WTC11 (cell line): ENCODE data around the gene NCAM2. TPM values are rescaled to one million over a fixed set of nuclear protein-coding genes. Genes with fewer than 3 reads are reported as not detected.

Source experiments
- ATAC-seq: fragments of 200-7000 bp; cut with Tn5 transposase; 2 replicates; pipeline ENCODE4 v1.10.0; 2021; ENCODE audit warnings: mild to moderate bottlenecking, moderate library complexity
- CTCF ChIA-PET: fragments of 300-600 bp; sonication (Branson Sonifier 250); formaldehyde crosslinking; loops from one replicate; lab custom pipeline; 2021; ENCODE audit warnings: antibody characterized with exemption; lab: Charles Lee
- POLR2A ChIA-PET: fragments of 350-600 bp; sonication (Branson Sonifier 250); formaldehyde crosslinking; loops from one replicate; lab custom pipeline; 2021; ENCODE audit warnings: antibody characterized with exemption; lab: Charles Lee
- DNase-seq: peaks from one replicate; pipeline ENCODE4 v3.0.0; 2021; ENCODE audit warnings: low spot score
- H3K27ac Mint-ChIP-seq: 2 replicates; pipeline ENCODE4 v1.8.0; 2021; ENCODE audit warnings: mixed read lengths
- H3K27me3 Mint-ChIP-seq: 2 replicates; pipeline ENCODE4 v1.8.0; 2021; ENCODE audit warnings: low read depth, mild to moderate bottlenecking, moderate library complexity, mixed read lengths
- H3K36me3 Mint-ChIP-seq: 2 replicates; pipeline ENCODE4 v1.8.0; 2021; ENCODE audit warnings: mixed read lengths
- H3K4me1 Mint-ChIP-seq: 2 replicates; pipeline ENCODE4 v1.8.0; 2022; ENCODE audit warnings: mixed read lengths
- H3K4me3 Mint-ChIP-seq: 2 replicates; pipeline ENCODE4 v1.8.0; 2021; ENCODE audit warnings: mild to moderate bottlenecking, moderate library complexity, mixed read lengths
- H3K9me3 Mint-ChIP-seq: 2 replicates; pipeline ENCODE4 v1.8.0; 2021; ENCODE audit warnings: mixed read lengths
- CBFB ChIP-seq: sonication (generic); formaldehyde crosslinking; IDR thresholded peaks from 2 replicates; pipeline ENCODE4 v1.8.1; 2022; ENCODE audit warnings: mild to moderate bottlenecking, low read depth, missing genetic modification reagents
- ETV6 ChIP-seq: sonication (generic); formaldehyde crosslinking; IDR thresholded peaks from 2 replicates; pipeline ENCODE4 v1.8.1; 2022; ENCODE audit warnings: mild to moderate bottlenecking, missing genetic modification reagents
- GTF2I ChIP-seq: fragments of 250-450 bp; sonication (Bioruptor Pico); conservative IDR thresholded peaks from 2 replicates; pipeline ENCODE4 v1.4.0; 2021; ENCODE audit warnings: mild to moderate bottlenecking
- SMAD3 ChIP-seq: sonication (generic); formaldehyde crosslinking; IDR thresholded peaks from 2 replicates; pipeline ENCODE4 v1.8.0; 2022; ENCODE audit warnings: missing genetic modification reagents, mild to moderate bottlenecking, borderline replicate concordance
- SOX15 ChIP-seq: fragments of 250-450 bp; sonication (Bioruptor Pico); IDR thresholded peaks from 2 replicates; pipeline ENCODE4 v1.9.0; 2021; ENCODE audit warnings: mild to moderate bottlenecking
- STAT6 ChIP-seq: sonication (generic); formaldehyde crosslinking; conservative IDR thresholded peaks from 2 replicates; pipeline ENCODE4 v1.8.1; 2023; ENCODE audit warnings: mild to moderate bottlenecking, low read depth, missing genetic modification reagents, moderate library complexity
- TEAD4 ChIP-seq: sonication (generic); formaldehyde crosslinking; IDR thresholded peaks from 2 replicates; pipeline ENCODE4 v1.8.0; 2022; ENCODE audit warnings: mild to moderate bottlenecking, missing genetic modification reagents
- ZNF121 ChIP-seq: sonication (generic); formaldehyde crosslinking; IDR thresholded peaks from 2 replicates; pipeline ENCODE4 v1.8.0; 2023; ENCODE audit warnings: missing genetic modification reagents
- ZNF138 ChIP-seq: sonication (generic); formaldehyde crosslinking; conservative IDR thresholded peaks from 2 replicates; pipeline ENCODE4 v1.8.1; 2022; ENCODE audit warnings: mild to moderate bottlenecking, moderate library complexity, missing genetic modification reagents
- total RNA-seq: library from RNA; stranded (reverse); gene quantifications from 3 replicates; pipeline ENCODE4 v1.2.3, GENCODE V29; 2021
- TF ChIP-seq, protein P1 (sequence below): sonication (generic); formaldehyde crosslinking; IDR thresholded peaks from 2 replicates; pipeline ENCODE4 v1.8.1; 2023; ENCODE audit warnings: mild to moderate bottlenecking, moderate library complexity, missing genetic modification reagents
- TF ChIP-seq, protein P2 (sequence below): sonication (generic); formaldehyde crosslinking; IDR thresholded peaks from 2 replicates; pipeline ENCODE4 v1.8.1; 2022; ENCODE audit warnings: mild to moderate bottlenecking, missing genetic modification reagents, moderate library complexity, borderline replicate concordance
- TF ChIP-seq, protein P3 (sequence below): fragments of 250-450 bp; sonication (Bioruptor Pico); conservative IDR thresholded peaks from 2 replicates; pipeline ENCODE4 v1.9.0; 2021; ENCODE audit warnings: mild to moderate bottlenecking
- TF ChIP-seq, protein P4 (sequence below): sonication (generic); formaldehyde crosslinking; IDR thresholded peaks from 2 replicates; pipeline ENCODE4 v1.8.0; 2023; ENCODE audit warnings: mild to moderate bottlenecking, missing genetic modification reagents
- TF ChIP-seq, protein P5 (sequence below): sonication (generic); formaldehyde crosslinking; IDR thresholded peaks from 2 replicates; pipeline ENCODE4 v1.8.1; 2023; ENCODE audit warnings: mild to moderate bottlenecking, missing genetic modification reagents
- TF ChIP-seq, protein P6 (sequence below): sonication (generic); formaldehyde crosslinking; IDR thresholded peaks from 2 replicates; pipeline ENCODE4 v1.8.1; 2023; ENCODE audit warnings: mild to moderate bottlenecking, missing genetic modification reagents

NCAM2 gene
- total RNA-seq, 1 experiment from 2014 or later, result 1.6 TPM

DNA sequence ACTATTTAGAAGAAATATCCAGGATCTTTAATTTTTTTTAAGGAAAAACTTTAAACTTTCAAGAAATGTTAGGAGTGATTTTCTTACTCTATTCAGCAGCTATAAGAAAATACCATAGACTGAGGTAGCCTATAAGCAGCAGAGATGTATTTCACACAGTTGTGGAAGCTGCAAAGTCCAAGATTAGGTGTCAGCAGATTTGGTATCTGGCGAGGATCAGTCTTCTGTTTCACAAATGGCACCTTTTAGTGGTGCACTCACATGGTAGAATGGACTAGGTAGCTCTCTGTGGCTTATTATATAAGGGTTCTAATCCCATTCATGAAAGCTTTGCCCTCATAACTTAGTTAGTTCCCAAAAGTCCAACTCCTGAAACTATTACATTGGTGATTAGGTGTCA, 207.4 kb downstream of the NCAM2 start (continued):
- TF ChIP-seq, protein P1, sequence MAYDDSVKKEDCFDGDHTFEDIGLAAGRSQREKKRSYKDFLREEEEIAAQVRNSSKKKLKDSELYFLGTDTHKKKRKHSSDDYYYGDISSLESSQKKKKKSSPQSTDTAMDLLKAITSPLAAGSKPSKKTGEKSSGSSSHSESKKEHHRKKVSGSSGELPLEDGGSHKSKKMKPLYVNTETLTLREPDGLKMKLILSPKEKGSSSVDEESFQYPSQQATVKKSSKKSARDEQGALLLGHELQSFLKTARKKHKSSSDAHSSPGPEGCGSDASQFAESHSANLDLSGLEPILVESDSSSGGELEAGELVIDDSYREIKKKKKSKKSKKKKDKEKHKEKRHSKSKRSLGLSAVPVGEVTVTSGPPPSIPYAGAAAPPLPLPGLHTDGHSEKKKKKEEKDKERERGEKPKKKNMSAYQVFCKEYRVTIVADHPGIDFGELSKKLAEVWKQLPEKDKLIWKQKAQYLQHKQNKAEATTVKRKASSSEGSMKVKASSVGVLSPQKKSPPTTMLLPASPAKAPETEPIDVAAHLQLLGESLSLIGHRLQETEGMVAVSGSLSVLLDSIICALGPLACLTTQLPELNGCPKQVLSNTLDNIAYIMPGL, result no peak

DNA sequence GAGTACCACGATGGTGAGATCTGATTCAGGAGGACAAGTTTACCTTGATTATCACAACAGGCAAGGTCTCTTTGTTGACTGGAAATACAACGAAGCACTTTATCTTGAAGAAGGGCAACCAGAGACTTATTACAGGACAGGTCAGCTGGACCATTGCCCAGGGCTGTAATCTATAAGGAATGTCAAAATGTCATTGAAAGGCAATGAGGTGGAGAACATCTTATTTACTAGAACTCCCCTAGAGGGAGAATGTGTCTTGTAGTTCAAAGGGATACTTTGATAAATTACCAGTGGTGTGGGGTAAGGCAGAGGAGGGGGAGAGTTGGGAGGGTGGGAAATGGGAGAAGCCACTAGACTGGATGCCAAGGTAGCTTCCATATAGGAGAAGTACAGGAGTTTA, 212.3 kb downstream of the NCAM2 start:
- CTCF ChIA-PET, result no interaction called here
- H3K4me1 Mint-ChIP-seq, result no peaks in the 10 kb centered on the region
- DNase-seq, result no peak
- H3K27ac Mint-ChIP-seq, result no peak overlapping the region
- no peaks in the 10 kb centered on the region for H3K9me3 Mint-ChIP-seq
- no peaks in the 10 kb centered on the region for H3K36me3 Mint-ChIP-seq
- no peak for TF ChIP-seq CBFB
- TF ChIP-seq, protein P2, sequence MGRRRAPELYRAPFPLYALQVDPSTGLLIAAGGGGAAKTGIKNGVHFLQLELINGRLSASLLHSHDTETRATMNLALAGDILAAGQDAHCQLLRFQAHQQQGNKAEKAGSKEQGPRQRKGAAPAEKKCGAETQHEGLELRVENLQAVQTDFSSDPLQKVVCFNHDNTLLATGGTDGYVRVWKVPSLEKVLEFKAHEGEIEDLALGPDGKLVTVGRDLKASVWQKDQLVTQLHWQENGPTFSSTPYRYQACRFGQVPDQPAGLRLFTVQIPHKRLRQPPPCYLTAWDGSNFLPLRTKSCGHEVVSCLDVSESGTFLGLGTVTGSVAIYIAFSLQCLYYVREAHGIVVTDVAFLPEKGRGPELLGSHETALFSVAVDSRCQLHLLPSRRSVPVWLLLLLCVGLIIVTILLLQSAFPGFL (CRISPR knock-in tag), result no peak
- TF ChIP-seq, protein P3, sequence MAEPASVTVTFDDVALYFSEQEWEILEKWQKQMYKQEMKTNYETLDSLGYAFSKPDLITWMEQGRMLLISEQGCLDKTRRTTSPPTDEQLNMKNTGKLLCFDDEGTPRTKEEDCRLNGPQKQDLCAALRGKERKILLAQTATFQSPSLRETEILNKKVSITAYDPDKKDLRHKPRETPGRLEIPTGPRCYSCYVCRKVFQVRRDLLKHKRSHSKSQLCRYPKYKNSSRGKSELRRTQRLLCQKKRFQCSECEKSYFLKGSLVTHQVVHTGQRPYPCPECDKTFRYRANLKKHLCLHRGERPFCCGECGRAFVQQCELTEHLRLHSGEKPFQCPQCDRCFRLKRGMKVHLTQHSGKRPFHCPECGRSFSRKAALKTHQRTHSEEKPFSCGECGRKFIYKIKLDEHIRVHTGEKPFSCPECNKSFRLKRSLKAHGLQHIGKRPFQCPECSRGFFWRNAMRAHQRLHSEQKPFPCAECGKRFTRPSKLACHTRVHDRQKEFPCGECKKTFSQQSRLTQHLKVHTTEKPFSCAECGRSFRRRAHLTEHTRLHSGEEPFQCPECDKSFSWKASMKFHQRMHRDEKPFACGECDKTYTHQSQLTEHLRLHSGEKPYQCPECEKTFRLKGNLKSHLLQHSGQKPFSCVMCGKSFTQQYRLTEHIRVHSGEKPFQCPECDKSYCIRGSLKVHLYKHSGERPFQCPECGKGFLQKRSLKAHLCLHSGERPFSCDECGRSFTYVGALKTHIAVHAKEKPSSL (CRISPR knock-in tag), result no peak
- no peak for TF ChIP-seq TEAD4 (CRISPR knock-in tag)
- no peak for TF ChIP-seq GTF2I
- no peak for TF ChIP-seq SMAD3 (CRISPR knock-in tag)
- TF ChIP-seq, protein P4, sequence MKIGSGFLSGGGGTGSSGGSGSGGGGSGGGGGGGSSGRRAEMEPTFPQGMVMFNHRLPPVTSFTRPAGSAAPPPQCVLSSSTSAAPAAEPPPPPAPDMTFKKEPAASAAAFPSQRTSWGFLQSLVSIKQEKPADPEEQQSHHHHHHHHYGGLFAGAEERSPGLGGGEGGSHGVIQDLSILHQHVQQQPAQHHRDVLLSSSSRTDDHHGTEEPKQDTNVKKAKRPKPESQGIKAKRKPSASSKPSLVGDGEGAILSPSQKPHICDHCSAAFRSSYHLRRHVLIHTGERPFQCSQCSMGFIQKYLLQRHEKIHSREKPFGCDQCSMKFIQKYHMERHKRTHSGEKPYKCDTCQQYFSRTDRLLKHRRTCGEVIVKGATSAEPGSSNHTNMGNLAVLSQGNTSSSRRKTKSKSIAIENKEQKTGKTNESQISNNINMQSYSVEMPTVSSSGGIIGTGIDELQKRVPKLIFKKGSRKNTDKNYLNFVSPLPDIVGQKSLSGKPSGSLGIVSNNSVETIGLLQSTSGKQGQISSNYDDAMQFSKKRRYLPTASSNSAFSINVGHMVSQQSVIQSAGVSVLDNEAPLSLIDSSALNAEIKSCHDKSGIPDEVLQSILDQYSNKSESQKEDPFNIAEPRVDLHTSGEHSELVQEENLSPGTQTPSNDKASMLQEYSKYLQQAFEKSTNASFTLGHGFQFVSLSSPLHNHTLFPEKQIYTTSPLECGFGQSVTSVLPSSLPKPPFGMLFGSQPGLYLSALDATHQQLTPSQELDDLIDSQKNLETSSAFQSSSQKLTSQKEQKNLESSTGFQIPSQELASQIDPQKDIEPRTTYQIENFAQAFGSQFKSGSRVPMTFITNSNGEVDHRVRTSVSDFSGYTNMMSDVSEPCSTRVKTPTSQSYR, result no peak
- no peak for TF ChIP-seq SOX15 (CRISPR knock-in tag)
- no peak for TF ChIP-seq STAT6 (CRISPR knock-in tag)
- TF ChIP-seq ZNF121, result no peak
- POLR2A ChIA-PET, result no interaction called here
- no peak for ATAC-seq
- no peaks in the 10 kb centered on the region; the same call in 1 of the 2 replicates for H3K27me3 Mint-ChIP-seq
- no peak overlapping the region for H3K4me3 Mint-ChIP-seq

GRCh38 chr21:21213297-21213696, 215.1 kb downstream of the NCAM2 start:
- TF ChIP-seq, protein P5, sequence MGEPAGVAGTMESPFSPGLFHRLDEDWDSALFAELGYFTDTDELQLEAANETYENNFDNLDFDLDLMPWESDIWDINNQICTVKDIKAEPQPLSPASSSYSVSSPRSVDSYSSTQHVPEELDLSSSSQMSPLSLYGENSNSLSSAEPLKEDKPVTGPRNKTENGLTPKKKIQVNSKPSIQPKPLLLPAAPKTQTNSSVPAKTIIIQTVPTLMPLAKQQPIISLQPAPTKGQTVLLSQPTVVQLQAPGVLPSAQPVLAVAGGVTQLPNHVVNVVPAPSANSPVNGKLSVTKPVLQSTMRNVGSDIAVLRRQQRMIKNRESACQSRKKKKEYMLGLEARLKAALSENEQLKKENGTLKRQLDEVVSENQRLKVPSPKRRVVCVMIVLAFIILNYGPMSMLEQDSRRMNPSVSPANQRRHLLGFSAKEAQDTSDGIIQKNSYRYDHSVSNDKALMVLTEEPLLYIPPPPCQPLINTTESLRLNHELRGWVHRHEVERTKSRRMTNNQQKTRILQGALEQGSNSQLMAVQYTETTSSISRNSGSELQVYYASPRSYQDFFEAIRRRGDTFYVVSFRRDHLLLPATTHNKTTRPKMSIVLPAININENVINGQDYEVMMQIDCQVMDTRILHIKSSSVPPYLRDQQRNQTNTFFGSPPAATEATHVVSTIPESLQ (CRISPR knock-in tag), result no peak
- TF ChIP-seq ZNF138 (CRISPR knock-in tag) (no peak), ETV6 (no peak)
- TF ChIP-seq, protein P6, sequence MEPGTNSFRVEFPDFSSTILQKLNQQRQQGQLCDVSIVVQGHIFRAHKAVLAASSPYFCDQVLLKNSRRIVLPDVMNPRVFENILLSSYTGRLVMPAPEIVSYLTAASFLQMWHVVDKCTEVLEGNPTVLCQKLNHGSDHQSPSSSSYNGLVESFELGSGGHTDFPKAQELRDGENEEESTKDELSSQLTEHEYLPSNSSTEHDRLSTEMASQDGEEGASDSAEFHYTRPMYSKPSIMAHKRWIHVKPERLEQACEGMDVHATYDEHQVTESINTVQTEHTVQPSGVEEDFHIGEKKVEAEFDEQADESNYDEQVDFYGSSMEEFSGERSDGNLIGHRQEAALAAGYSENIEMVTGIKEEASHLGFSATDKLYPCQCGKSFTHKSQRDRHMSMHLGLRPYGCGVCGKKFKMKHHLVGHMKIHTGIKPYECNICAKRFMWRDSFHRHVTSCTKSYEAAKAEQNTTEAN (CRISPR knock-in tag), result no peak
- Mint-ChIP-seq H3K4me3 (no peak overlapping the region), H3K27me3 (no peaks in the 10 kb centered on the region; the same call in 1 of the 2 replicates), H3K36me3 (no peaks in the 10 kb centered on the region), H3K27ac (no peak overlapping the region), H3K4me1 (no peaks in the 10 kb centered on the region), H3K9me3 (no peaks in the 10 kb centered on the region)
- DNase-seq, result no peak
- ChIA-PET CTCF (no interaction called here), POLR2A (no interaction called here)
- ATAC-seq, result no peak
